Lower leg skin (tissue), 4 donors: Measurements from ENCODE around the gene DCLK3. TPM values are rescaled to one million over a fixed set of nuclear protein-coding genes. Genes with fewer than 3 reads are reported as not detected.

Source experiments
- DNase-seq, 2 donors: peaks; one replicate each; pipeline ENCODE4 v3.0.0-alpha.2; 2019; ENCODE audit warnings: low spot score in 2 of 2
- H3K4me3 ChIP-seq: fragments of 200-600 bp; sonication (generic); 2 replicates; pipeline ENCODE4 v1.5.1; 2017; ENCODE audit warnings: mild to moderate bottlenecking, low read depth; ENCODE audit not compliant: poor library complexity, severe bottlenecking
- CTCF ChIP-seq, 3 donors: fragments of 450-650 bp; IDR thresholded peaks; one replicate each; pipeline ENCODE4 v1.5.1; 2016; ENCODE audit warnings: antibody characterized with exemption in 3 of 3, mild to moderate bottlenecking in 3 of 3, moderate library complexity in 2 of 3
- POLR2A ChIP-seq, 2 donors: fragments of 450-650 bp; IDR thresholded peaks; one replicate each; pipeline ENCODE4 v1.6.1; 2016 to 2017; ENCODE audit warnings: antibody characterized with exemption in 2 of 2, mild to moderate bottlenecking in 1 of 2, moderate library complexity in 1 of 2
- WGBS, 2 donors: methylation state at CpG; one replicate each; pipeline ENCODE4 v1.1.5; 2018; 5-methylcytosine and 5-hydroxymethylcytosine counted together
- intact Hi-C: fragments of 100-400 bp; cut with DNase I; formaldehyde crosslinking; loops from one replicate; pipeline ENCODE4 v1.15.0; 2023; ENCODE audit warnings: low total_unique reads
- total RNA-seq, 4 donors: library from RNA; depleted of rRNA; stranded (reverse); fragments of >200 nt; gene quantifications; one replicate each; pipeline ENCODE4 v1.1.0, GENCODE V29; 2016

Gene DCLK3
- total RNA-seq, 4 donors from 2014 or later = 0.07 to 0.38 (median 0.16) TPM; not detected in 1

GRCh38 chr3:36679384-36680200 is 84.8 kb downstream of the DCLK3 start:
- intact Hi-C loops = no loop called here
- 51 to 55% methylated on average over 1 of the region's 1 CpG for WGBS, 2 donors
- no peak overlapping the region for H3K4me3 ChIP-seq
- DNase-seq = no peak
- no peak for TF ChIP-seq POLR2A (IDR thresholded peaks at IDR 0.05)
- TF ChIP-seq CTCF (IDR thresholded peaks at IDR 0.05) = no peak

- 76 to 87% methylated on average over 2 of the region's 2 CpGs for WGBS, 2 donors
- intact Hi-C loops = no loop called here
- TF ChIP-seq CTCF (IDR thresholded peaks at IDR 0.05) (no peak), POLR2A (IDR thresholded peaks at IDR 0.05) (no peak)
- no peak for DNase-seq
- no peak overlapping the region for H3K4me3 ChIP-seq
These were observed 85.9 kb downstream of the DCLK3 start for GRCh38 chr3:36678216-36679013.

GRCh38 chr3:36677331-36678007 is 86.9 kb downstream of the DCLK3 start:
- WGBS, 2 donors = 58 to 61% methylated on average over 2 of the region's 2 CpGs
- no peak for DNase-seq
- intact Hi-C loops = no loop called here
- H3K4me3 ChIP-seq = no peak overlapping the region
- no peak for TF ChIP-seq POLR2A (IDR thresholded peaks at IDR 0.05)

GRCh38 chr3:36674816-36675215 is 89.5 kb downstream of the DCLK3 start:
- no peak for TF ChIP-seq POLR2A (IDR thresholded peaks at IDR 0.05)
- TF ChIP-seq CTCF (IDR thresholded peaks at IDR 0.05) = no peak
- WGBS, 2 donors = 77% methylated on average over 11 of the region's 11 CpGs
- no peak for DNase-seq
- intact Hi-C loops = no loop called here
- no peak overlapping the region for H3K4me3 ChIP-seq

GRCh38 chr3:36669764-36670163 is 94.6 kb downstream of the DCLK3 start:
- H3K4me3 ChIP-seq = no peak overlapping the region
- WGBS, 2 donors = 87 to 90% methylated on average over 3 of the region's 3 CpGs
- no peak for DNase-seq
- intact Hi-C loops = no loop called here
- TF ChIP-seq CTCF (IDR thresholded peaks at IDR 0.05) (no peak), POLR2A (IDR thresholded peaks at IDR 0.05) (no peak)

GRCh38 chr3:36666166-36666565 is 98.2 kb downstream of the DCLK3 start:
- WGBS, 2 donors = 31 to 33% methylated on average over 2 of the region's 2 CpGs
- TF ChIP-seq CTCF (IDR thresholded peaks at IDR 0.05) = no peak
- no peak for TF ChIP-seq POLR2A (IDR thresholded peaks at IDR 0.05)
- H3K4me3 ChIP-seq = no peak overlapping the region
- DNase-seq = no peak
- intact Hi-C loops = no loop called here
